MM.1S (cell line): ENCODE results near the gene FAM20C.

Source experiments
- DNase-seq: peaks from one replicate; pipeline ENCODE4 v3.0.0-alpha.2; 2015
- H2AFZ ChIP-seq: fragments of 300-600 bp; sonication (generic); 2 replicates; pipeline ENCODE4 v1.6.0; 2016; ENCODE audit warnings: antibody characterized with exemption, low read length
- H3F3A ChIP-seq: fragments of 300-600 bp; sonication (generic); 2 replicates; pipeline ENCODE4 v1.6.1; 2016; ENCODE audit warnings: mild to moderate bottlenecking, antibody characterized with exemption, low read length, moderate library complexity, mixed read lengths; ENCODE audit not compliant: insufficient read depth
- H3K27ac ChIP-seq: fragments of 300-600 bp; sonication (generic); 2 replicates; pipeline ENCODE4 v1.5.1; 2016; ENCODE audit warnings: mild to moderate bottlenecking, low read length
- H3K27me3 ChIP-seq: fragments of 300-600 bp; sonication (generic); replicated peaks from 2 replicates; pipeline ENCODE4 v1.6.0; 2016; ENCODE audit warnings: low read length; ENCODE audit not compliant: insufficient read depth
- H3K36me3 ChIP-seq: fragments of 300-600 bp; sonication (generic); replicated peaks from 2 replicates; pipeline ENCODE4 v1.6.1; 2016; ENCODE audit warnings: mild to moderate bottlenecking, low read length, mixed read lengths; ENCODE audit not compliant: insufficient read depth
- H3K4me1 ChIP-seq: fragments of 300-600 bp; sonication (generic); 2 replicates; pipeline ENCODE4 v1.6.1; 2016; ENCODE audit warnings: low read length, mixed read lengths
- H3K4me2 ChIP-seq: fragments of 300-600 bp; sonication (generic); 2 replicates; pipeline ENCODE4 v1.6.0; 2016; ENCODE audit warnings: low read depth, low read length
- H3K4me3 ChIP-seq: fragments of 300-600 bp; sonication (generic); 2 replicates; pipeline ENCODE4 v1.5.1; 2016; ENCODE audit warnings: low read length, mixed read lengths
- H3K79me2 ChIP-seq: fragments of 300-600 bp; sonication (generic); 2 replicates; pipeline ENCODE4 v1.6.1; 2016; ENCODE audit warnings: mixed run types, low read length, mixed read lengths
- H3K9ac ChIP-seq: fragments of 300-600 bp; sonication (generic); 2 replicates; pipeline ENCODE4 v1.6.1; 2016; ENCODE audit warnings: low read length, mixed read lengths
- H3K9me2 ChIP-seq: fragments of 300-600 bp; sonication (generic); replicated peaks from 2 replicates; pipeline ENCODE4 v1.6.1; 2016; ENCODE audit warnings: mild to moderate bottlenecking, low read length, mixed read lengths; ENCODE audit not compliant: insufficient read depth
- H3K9me3 ChIP-seq: fragments of 300-600 bp; sonication (generic); replicated peaks from 2 replicates; pipeline ENCODE4 v1.6.1; 2016; ENCODE audit warnings: mild to moderate bottlenecking, low read length, mixed read lengths; ENCODE audit not compliant: insufficient read depth
- H4K20me1 ChIP-seq: fragments of 300-600 bp; sonication (generic); 2 replicates; pipeline ENCODE4 v1.6.1; 2016; ENCODE audit warnings: mild to moderate bottlenecking, low read length, moderate library complexity, mixed read lengths; ENCODE audit not compliant: insufficient read depth
- EZH2 ChIP-seq: fragments of 300-600 bp; sonication (generic); optimal IDR thresholded peaks from 2 replicates; pipeline ENCODE3; 2017; ENCODE audit warnings: low read depth, mild to moderate bottlenecking, antibody characterized with exemption, low read length, mixed read lengths
- EZH2phosphoT487 ChIP-seq: fragments of 300-600 bp; sonication (generic); IDR thresholded peaks from 2 replicates; pipeline ENCODE4 v1.6.1; 2018; ENCODE audit warnings: antibody characterized with exemption, low read length
- TF ChIP-seq, protein P1 (sequence below): fragments of 300-600 bp; sonication (generic); IDR thresholded peaks from 2 replicates; pipeline ENCODE4 v1.5.1; 2016; ENCODE audit warnings: antibody characterized with exemption, low read length, mixed read lengths

Gene FAM20C

DNA sequence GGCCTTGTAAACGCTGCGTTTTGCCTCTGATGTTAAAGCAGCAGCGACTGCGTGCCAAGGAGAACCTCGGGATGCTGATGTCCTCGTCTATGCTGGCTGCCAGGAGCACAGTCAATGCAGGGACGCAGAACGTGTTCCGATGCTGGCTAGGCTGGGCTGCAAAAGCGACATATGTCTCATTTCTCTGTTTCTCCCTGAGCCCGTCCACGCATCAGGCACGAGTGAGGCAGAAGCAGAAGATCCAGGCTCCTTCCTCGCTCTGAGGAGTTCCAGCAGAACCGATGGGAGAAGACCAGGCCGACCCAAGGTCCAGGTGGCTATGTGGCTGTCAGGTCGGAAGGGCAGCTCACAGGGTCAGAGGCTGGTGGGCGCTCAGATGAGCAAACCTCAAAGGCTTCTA is 93.9 kb downstream of the FAM20C start:
- TF ChIP-seq, protein P1, sequence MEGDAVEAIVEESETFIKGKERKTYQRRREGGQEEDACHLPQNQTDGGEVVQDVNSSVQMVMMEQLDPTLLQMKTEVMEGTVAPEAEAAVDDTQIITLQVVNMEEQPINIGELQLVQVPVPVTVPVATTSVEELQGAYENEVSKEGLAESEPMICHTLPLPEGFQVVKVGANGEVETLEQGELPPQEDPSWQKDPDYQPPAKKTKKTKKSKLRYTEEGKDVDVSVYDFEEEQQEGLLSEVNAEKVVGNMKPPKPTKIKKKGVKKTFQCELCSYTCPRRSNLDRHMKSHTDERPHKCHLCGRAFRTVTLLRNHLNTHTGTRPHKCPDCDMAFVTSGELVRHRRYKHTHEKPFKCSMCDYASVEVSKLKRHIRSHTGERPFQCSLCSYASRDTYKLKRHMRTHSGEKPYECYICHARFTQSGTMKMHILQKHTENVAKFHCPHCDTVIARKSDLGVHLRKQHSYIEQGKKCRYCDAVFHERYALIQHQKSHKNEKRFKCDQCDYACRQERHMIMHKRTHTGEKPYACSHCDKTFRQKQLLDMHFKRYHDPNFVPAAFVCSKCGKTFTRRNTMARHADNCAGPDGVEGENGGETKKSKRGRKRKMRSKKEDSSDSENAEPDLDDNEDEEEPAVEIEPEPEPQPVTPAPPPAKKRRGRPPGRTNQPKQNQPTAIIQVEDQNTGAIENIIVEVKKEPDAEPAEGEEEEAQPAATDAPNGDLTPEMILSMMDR = no peak
- TF ChIP-seq EZH2phosphoT487 = no peak
- TF ChIP-seq EZH2 = no peak
- no peak for DNase-seq
- no peak overlapping the region for H3K27ac ChIP-seq

DNA sequence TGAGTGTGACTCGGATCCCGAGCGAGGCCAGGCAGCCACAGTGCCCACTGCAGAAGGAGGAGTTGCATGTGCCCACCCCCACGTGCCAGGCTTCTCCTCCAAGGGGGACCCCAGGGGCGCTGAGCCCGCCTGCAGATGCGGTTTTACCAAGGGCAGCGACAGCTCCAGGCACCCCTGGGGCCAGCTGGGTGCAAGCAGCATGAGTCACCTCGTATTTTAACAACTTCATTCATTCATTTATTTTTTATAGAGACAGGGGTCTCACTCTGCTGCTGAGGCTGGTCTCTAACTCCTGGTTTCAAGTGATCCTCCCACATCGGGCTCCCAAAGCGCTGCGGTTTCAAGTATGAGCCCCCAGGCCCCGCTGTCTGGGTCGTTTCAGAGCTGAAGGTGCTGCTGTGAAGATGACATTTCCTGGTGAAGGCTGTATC is 96.3 kb downstream of the FAM20C start:
- Histone ChIP-seq H3K4me2 (no peak overlapping the region), H3F3A (no peaks in the 10 kb centered on the region), H3K4me3 (no peak overlapping the region), H3K4me1 (no peaks in the 10 kb centered on the region), H3K9me3 (no peaks in the 10 kb centered on the region), H4K20me1 (no peaks in the 10 kb centered on the region), H2AFZ (no peak overlapping the region), H3K9ac (no peak overlapping the region), H3K79me2 (no peaks in the 10 kb centered on the region), H3K27me3 (peaks cover 3% of the 10 kb centered on the region; the same call in 1 of the 2 replicates), H3K36me3 (no peaks in the 10 kb centered on the region), H3K27ac (no peak overlapping the region), H3K9me2 (no peaks in the 10 kb centered on the region)
- DNase-seq = no peak
- TF ChIP-seq EZH2 (no peak), EZH2phosphoT487 (no peak)
- TF ChIP-seq, protein P1 = no peak

More for the DNA sequence above, 93.9 kb downstream of the FAM20C start:
- Histone ChIP-seq H3K9ac (no peak overlapping the region), H3K4me1 (no peaks in the 10 kb centered on the region), H2AFZ (no peak overlapping the region), H3K4me3 (no peak overlapping the region), H3K4me2 (no peak overlapping the region), H3K36me3 (no peaks in the 10 kb centered on the region), H3K27me3 (peaks cover 3% of the 10 kb centered on the region; the same call in 1 of the 2 replicates), H3K9me2 (no peaks in the 10 kb centered on the region), H3K79me2 (no peaks in the 10 kb centered on the region), H3F3A (no peaks in the 10 kb centered on the region), H3K9me3 (no peaks in the 10 kb centered on the region), H4K20me1 (no peaks in the 10 kb centered on the region)

DNA sequence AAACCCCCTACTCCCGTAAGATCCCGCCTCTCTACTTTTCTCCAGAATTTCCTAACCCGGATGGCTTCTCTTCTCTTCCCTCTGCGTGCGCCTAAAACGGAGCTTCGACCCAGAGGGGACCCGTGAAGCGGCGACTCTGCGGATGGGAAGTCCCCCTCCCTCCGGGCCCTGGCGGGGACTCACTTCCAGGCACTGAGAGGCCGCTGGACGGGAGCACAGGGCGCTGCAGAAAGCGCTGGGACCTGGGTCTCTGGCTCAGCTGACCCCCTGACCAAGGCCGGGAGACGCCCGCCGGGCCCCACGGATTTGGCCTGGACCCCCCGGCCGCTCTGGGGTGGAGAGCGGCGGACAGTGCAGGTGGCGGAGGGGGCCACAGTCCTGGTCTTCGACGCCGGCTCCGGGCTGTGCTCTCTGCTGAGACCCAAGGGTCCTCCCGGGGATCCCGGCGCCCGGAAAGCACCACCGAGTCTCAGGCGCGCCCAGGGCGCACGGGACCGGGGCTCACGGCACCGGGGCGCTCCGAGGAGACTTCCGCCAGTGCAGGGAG is 96.9 kb downstream of the FAM20C start:
- H3K27ac ChIP-seq = no peak overlapping the region
- no peak overlapping the region for H3K9ac ChIP-seq
- no peaks in the 10 kb centered on the region for H3K79me2 ChIP-seq
- no peaks in the 10 kb centered on the region for H4K20me1 ChIP-seq
- no peaks in the 10 kb centered on the region for H3K36me3 ChIP-seq
- DNase-seq = no peak
- no peaks in the 10 kb centered on the region for H3K9me2 ChIP-seq
- no peaks in the 10 kb centered on the region for H3K4me1 ChIP-seq
- no peak overlapping the region for H2AFZ ChIP-seq
- peaks cover 3% of the 10 kb centered on the region; the same call in 1 of the 2 replicates for H3K27me3 ChIP-seq
- no peaks in the 10 kb centered on the region for H3K9me3 ChIP-seq
- H3F3A ChIP-seq = no peaks in the 10 kb centered on the region
- no peak for TF ChIP-seq EZH2phosphoT487
- TF ChIP-seq EZH2 = no peak
- TF ChIP-seq, protein P1 = no peak
- H3K4me3 ChIP-seq = no peak overlapping the region
- no peak overlapping the region for H3K4me2 ChIP-seq
